ENCODE measurements around the gene TRNP1. TPM values are rescaled to one million over a fixed set of nuclear protein-coding genes. Genes with fewer than 3 reads are reported as not detected.

TRNP1 gene
- total RNA-seq, 1 donor = 19.1 TPM

DNA sequence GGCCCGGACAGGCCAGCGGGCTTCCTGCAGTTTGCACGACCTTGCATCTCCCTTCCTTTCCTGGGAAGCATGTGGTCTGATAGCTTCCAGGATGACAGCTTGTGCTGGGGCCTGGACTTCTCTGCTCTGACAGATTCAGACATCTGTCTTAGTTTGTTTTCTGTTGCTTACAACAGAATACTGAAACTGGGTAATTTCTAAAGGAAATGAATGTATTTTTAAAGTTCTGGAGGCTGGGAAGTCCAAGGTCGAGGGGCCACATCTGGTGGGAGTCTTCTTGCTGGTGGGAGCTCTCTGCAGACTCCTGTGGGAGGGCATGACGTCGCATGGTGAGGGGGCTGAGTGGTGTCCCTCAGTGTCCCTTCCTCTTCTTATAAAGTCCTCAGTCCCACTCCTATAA is 54.4 kb downstream of the TRNP1 start:
- DNase-seq (ENCODE audit: low read depth) = no peak
- no peak overlapping the region for H3K4me3 ChIP-seq (ENCODE audit: low read depth, low read length)
- TF ChIP-seq, protein P1, sequence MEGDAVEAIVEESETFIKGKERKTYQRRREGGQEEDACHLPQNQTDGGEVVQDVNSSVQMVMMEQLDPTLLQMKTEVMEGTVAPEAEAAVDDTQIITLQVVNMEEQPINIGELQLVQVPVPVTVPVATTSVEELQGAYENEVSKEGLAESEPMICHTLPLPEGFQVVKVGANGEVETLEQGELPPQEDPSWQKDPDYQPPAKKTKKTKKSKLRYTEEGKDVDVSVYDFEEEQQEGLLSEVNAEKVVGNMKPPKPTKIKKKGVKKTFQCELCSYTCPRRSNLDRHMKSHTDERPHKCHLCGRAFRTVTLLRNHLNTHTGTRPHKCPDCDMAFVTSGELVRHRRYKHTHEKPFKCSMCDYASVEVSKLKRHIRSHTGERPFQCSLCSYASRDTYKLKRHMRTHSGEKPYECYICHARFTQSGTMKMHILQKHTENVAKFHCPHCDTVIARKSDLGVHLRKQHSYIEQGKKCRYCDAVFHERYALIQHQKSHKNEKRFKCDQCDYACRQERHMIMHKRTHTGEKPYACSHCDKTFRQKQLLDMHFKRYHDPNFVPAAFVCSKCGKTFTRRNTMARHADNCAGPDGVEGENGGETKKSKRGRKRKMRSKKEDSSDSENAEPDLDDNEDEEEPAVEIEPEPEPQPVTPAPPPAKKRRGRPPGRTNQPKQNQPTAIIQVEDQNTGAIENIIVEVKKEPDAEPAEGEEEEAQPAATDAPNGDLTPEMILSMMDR (IDR thresholded peaks at IDR 0.05; ENCODE audit: insufficient read depth, low read length) = no peak

DNA sequence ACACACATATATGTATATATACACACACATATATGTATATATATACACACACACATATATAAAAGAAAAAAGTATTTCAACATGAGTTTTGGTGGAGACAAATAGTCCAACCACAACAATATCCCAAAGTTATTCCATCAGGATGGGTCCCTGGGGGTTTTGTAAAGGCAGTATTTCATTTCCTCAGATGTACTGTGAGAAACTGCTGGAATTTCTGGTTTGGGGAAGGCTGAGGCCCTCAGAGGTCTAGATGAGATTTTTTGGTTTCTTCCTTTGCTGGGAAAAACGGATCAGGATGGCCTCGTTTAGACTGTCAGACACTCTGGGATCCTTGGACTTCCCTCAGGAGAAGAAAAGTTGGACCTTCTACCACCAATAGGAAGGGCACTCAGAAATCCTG is 55.6 kb downstream of the TRNP1 start:
- no peak overlapping the region for H3K4me3 ChIP-seq (ENCODE audit: low read depth, low read length)
- TF ChIP-seq, protein P1 (IDR thresholded peaks at IDR 0.05; ENCODE audit: insufficient read depth, low read length) = no peak
- DNase-seq (ENCODE audit: low read depth) = no peak

DNA sequence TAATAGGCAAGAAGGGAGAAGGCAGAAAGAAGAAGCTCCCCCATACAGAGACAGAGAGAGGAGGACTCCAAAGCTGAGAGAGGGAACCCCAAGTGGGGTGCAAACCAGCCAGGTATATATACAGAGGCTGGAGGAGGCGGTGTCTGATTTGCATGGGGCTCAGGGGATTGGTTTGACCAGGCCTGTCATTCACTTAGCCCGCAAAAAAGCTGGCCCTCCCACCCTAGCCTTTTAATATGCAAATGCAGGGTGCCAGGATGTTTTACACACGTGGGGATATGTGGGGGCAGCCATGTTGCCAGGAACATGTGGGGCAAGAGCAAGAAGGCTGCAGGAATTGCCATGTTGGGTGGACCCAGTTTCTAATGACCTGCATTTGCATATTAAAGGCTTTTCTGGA is 56.1 kb downstream of the TRNP1 start:
- no peak for DNase-seq (ENCODE audit: low read depth)
- TF ChIP-seq, protein P1 (IDR thresholded peaks at IDR 0.05; ENCODE audit: insufficient read depth, low read length) = no peak
- no peak overlapping the region for H3K4me3 ChIP-seq (ENCODE audit: low read depth, low read length)

Other genes starting within 250 kb of the TRNP1 start
- gene PIGV, start 205.7 kb upstream of the TRNP1 start, total RNA-seq (ENCODE audit: low replicate concordance) = 11.5 and 18.1 TPM in 2 replicates
- gene ZDHHC18, start 167.0 kb upstream of the TRNP1 start, total RNA-seq (ENCODE audit: low replicate concordance) = 2.5 and 10.4 TPM in 2 replicates
- gene SFN, start 130.5 kb upstream of the TRNP1 start, total RNA-seq (ENCODE audit: low replicate concordance) = 1.1 TPM in 1 of 2 replicates, not detected in the other
- 7.0 and 8.7 TPM in 2 replicates for gene GPN2, start 103.4 kb upstream of the TRNP1 start, total RNA-seq (ENCODE audit: low replicate concordance)
- 5.9 and 21.0 TPM in 2 replicates for gene GPATCH3, start 93.2 kb upstream of the TRNP1 start, total RNA-seq (ENCODE audit: low replicate concordance)
- gene NR0B2, start 79.7 kb upstream of the TRNP1 start, total RNA-seq (ENCODE audit: low replicate concordance) = not detected in 2 replicates
- gene NUDC, start 71.9 kb upstream of the TRNP1 start, total RNA-seq (ENCODE audit: low replicate concordance) = 23.8 and 26.7 TPM in 2 replicates
- gene KDF1, start 33.2 kb upstream of the TRNP1 start, total RNA-seq (ENCODE audit: low replicate concordance) = not detected in 2 replicates
- 1.9 and 6.8 TPM in 2 replicates for gene TENT5B, start 19.2 kb downstream of the TRNP1 start, total RNA-seq (ENCODE audit: low replicate concordance)
- gene SLC9A1, start 161.4 kb downstream of the TRNP1 start, total RNA-seq (ENCODE audit: low replicate concordance) = 1.3 and 7.4 TPM in 2 replicates
- 11.0 and 24.7 TPM in 2 replicates for gene WDTC1, start 240.9 kb downstream of the TRNP1 start, total RNA-seq (ENCODE audit: low replicate concordance)

All from fibroblast of the aortic adventitia (primary cell).